Epithelial cell of proximal tubule (primary cell): ENCODE data around the gene ARHGAP9. TPM values are rescaled to one million over a fixed set of nuclear protein-coding genes. Genes with fewer than 3 reads are reported as not detected.
"Not testable (repeated sequence)": the region's sequence is repeated elsewhere in the genome, so short reads cannot be mapped to it uniquely, and the experiment has no call there.

Source experiments
- DNase-seq: peaks from one replicate; pipeline ENCODE4 v3.0.0-alpha.2; 2011; ENCODE audit warnings: low read depth
- H3K4me3 ChIP-seq: 2 replicates; pipeline ENCODE4 v1.5.1; 2011; ENCODE audit warnings: low read depth, mild to moderate bottlenecking, low read length
- total RNA-seq: library from RNA; depleted of rRNA; stranded (reverse); fragments of >200 nt; gene quantifications from 2 replicates; pipeline ENCODE4 v1.2.3, GENCODE V29; 2015
- TF ChIP-seq, protein P1 (sequence below): conservative IDR thresholded peaks from 2 replicates; pipeline ENCODE4 v1.5.1; 2012; ENCODE audit warnings: low read depth, mild to moderate bottlenecking, low read length

Gene ARHGAP9
- total RNA-seq, 1 donor from 2014 or later = 0.29 TPM

DNA sequence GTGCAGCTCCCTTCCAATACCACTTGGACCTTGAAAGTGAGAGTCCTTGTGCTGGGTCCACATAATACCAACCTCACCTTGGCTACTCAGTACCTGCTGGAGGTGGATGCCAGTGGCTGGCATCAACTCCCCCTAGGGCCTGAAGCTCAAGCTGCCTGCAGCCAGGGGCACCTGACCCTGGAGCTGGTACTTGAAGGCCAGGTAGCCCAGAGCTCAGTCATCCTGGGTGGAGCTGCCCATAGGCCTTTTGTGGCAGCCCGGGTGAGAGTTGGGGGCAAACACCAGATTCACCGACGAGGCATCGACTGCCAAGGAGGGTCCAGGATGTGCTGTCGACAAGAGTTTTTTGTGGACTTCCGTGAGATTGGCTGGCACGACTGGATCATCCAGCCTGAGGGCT lies 30.3 kb downstream of the ARHGAP9 start:
- TF ChIP-seq, protein P1, sequence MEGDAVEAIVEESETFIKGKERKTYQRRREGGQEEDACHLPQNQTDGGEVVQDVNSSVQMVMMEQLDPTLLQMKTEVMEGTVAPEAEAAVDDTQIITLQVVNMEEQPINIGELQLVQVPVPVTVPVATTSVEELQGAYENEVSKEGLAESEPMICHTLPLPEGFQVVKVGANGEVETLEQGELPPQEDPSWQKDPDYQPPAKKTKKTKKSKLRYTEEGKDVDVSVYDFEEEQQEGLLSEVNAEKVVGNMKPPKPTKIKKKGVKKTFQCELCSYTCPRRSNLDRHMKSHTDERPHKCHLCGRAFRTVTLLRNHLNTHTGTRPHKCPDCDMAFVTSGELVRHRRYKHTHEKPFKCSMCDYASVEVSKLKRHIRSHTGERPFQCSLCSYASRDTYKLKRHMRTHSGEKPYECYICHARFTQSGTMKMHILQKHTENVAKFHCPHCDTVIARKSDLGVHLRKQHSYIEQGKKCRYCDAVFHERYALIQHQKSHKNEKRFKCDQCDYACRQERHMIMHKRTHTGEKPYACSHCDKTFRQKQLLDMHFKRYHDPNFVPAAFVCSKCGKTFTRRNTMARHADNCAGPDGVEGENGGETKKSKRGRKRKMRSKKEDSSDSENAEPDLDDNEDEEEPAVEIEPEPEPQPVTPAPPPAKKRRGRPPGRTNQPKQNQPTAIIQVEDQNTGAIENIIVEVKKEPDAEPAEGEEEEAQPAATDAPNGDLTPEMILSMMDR = no peak
- DNase-seq = no peak
- H3K4me3 ChIP-seq = no peak overlapping the region

DNA sequence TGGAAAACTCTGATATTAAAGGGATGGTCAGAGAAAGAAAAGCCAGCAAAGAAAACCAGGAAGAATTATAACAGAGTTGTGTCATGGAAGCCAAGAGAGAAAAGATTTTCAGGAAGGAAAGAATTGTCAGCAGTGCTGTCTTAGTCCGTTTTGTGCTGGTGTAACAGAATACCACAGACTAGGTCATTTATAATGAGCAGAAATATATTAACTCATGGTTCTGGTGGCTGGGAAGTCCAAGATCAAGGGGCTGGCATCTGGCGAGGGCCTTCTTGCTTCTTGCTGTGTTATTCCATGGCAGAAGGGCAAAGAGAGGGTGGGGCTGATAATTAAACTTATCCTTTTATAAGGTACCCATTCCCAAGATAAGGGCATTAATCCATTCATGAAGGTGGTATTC lies 31.0 kb downstream of the ARHGAP9 start:
- TF ChIP-seq, protein P1 = no peak
- no peak for DNase-seq
- no peak overlapping the region for H3K4me3 ChIP-seq

GRCh38 chr12:57446292-57446960 lies 33.2 kb downstream of the ARHGAP9 start:
- no peak for DNase-seq
- no peak overlapping the region for H3K4me3 ChIP-seq
- TF ChIP-seq, protein P1 = no peak

DNA sequence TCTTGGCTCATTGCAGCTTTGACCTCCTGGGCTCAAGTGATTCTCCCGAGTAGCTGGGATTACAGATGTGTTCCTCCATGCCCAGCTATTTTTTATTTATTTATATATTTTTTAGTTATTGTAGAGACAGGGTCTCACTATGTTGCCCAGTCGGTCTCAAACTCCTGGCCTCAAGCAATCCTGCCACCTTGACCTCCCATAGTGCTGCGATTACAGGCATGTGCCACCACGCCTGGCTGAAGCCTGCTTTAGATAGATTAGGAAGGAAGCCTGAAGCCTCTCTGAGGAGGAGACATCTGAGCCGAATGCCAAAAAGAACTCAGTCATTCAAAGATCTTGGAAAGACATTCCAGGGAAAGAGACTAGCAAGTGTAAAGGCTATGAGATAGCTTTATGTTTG lies 34.9 kb downstream of the ARHGAP9 start:
- H3K4me3 ChIP-seq = no peak overlapping the region
- DNase-seq = no peak
- TF ChIP-seq, protein P1 = no peak

DNA sequence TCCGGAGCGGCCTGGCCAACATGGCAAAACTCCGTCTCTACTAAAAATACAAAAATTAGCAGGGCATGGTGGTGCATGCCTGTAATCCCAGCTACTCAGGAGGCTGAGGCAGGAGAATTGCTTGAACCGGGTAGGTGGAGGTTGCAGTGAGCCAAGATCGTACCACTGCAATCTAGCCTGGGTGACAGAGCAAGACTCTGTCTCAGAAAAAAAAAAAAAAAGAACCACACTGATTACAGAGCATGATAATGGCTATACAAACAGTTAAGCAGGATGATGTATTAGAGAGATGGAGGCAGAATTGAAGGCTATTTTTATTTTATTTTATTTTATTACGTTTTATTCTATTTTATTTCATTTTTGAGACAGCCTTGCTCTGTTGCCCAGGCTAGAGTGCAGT lies 35.3 kb downstream of the ARHGAP9 start:
- not testable (repeated sequence) for DNase-seq, H3K4me3 ChIP-seq

DNA sequence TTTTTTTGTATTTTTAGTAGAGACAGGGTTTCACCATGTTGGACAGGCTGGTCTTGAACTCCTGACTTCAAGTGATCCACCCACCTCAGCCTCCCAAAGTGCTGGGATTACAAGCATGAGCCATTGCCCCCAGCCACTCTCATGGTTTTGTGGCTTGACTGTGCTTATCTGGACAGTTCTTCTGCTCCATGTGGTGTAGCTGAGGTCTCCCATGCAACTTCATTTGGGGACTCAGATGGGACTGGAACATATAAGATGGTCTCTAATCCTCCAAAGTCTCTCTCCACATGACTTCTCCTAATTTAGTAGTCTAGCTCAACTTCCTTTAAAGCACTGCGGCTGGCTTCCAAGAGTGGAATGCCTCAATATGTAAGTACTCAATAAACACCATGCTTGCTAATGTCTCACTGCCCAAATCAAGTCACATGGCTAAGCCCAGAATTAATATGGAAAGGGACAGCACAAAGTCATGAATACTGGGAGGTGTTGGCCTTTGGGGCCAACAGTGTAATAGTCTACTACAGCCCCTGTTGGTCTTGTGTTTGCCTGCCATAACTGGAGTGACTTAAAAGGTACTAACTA lies 37.7 kb downstream of the ARHGAP9 start:
- no peak overlapping the region for H3K4me3 ChIP-seq
- DNase-seq = no peak
- TF ChIP-seq, protein P1 = no peak

GRCh38 chr12:57441393-57441792 lies 38.3 kb downstream of the ARHGAP9 start:
- H3K4me3 ChIP-seq, DNase-seq: not testable (repeated sequence)

GRCh38 chr12:57439762-57440266 lies 39.9 kb downstream of the ARHGAP9 start:
- TF ChIP-seq, protein P1 = no peak
- no peak for DNase-seq
- no peak overlapping the region for H3K4me3 ChIP-seq
